Umbilical cord (tissue), 2 donors: ENCODE measurements around the gene EPB41L3. TPM values are rescaled to one million over a fixed set of nuclear protein-coding genes. Genes with fewer than 3 reads are reported as not detected.

Experiments
- DNase-seq: peaks from one replicate; pipeline ENCODE4 v3.0.0-alpha.2; 2015; ENCODE audit warnings: low spot score
- total RNA-seq: library from RNA; depleted of rRNA; stranded (reverse); fragments of >200 nt; gene quantifications from one replicate; pipeline ENCODE4 v1.2.3, GENCODE V29; 2014; ENCODE audit warnings: low replicate concordance; ENCODE audit not compliant: insufficient read depth

The EPB41L3 gene
- 68.9 TPM for total RNA-seq

GRCh38 chr18:5543773-5544389 lies at the start of gene EPB41L3:
EPB41L3 (minus strand) TSS chr18:5543997; CDS start chr18:5489183, 54,814 bp downstream.
- peak; percentile 58 for DNase-seq

GRCh38 chr18:5588529-5588928 lies 44.7 kb upstream of the EPB41L3 start:
- DNase-seq = no peak

- no peak for DNase-seq
Observed at GRCh38 chr18:5585653-5586052, 41.9 kb upstream of the EPB41L3 start.

GRCh38 chr18:5584746-5585417 lies 41.1 kb upstream of the EPB41L3 start:
- DNase-seq = peak; percentile 59

- DNase-seq = peak; percentile 54
Observed at GRCh38 chr18:5582849-5583681, 39.3 kb upstream of the EPB41L3 start.

- DNase-seq = peak; percentile 77
Observed at GRCh38 chr18:5582076-5582475, 38.3 kb upstream of the EPB41L3 start.

GRCh38 chr18:5574843-5575242 lies 31.0 kb upstream of the EPB41L3 start:
- no peak for DNase-seq

GRCh38 chr18:5571666-5572065 lies 27.9 kb upstream of the EPB41L3 start:
- DNase-seq = no peak

- peak; percentile 38 for DNase-seq
Observed at GRCh38 chr18:5570613-5571012, 26.8 kb upstream of the EPB41L3 start.

GRCh38 chr18:5568416-5568815 lies 24.6 kb upstream of the EPB41L3 start:
- no peak for DNase-seq

- no peak for DNase-seq
Observed at GRCh38 chr18:5558851-5559250, 15.1 kb upstream of the EPB41L3 start.

- DNase-seq = no peak
Observed at GRCh38 chr18:5556310-5556974, 12.6 kb upstream of the EPB41L3 start.

- DNase-seq = no peak
Observed at GRCh38 chr18:5554629-5555028, 10.8 kb upstream of the EPB41L3 start.

GRCh38 chr18:5546660-5547059 lies 2.9 kb upstream of the EPB41L3 start:
- peak; percentile 77 for DNase-seq

- peak; percentile 18 for DNase-seq
Observed at GRCh38 chr18:5543036-5543680, 639 bp downstream of the EPB41L3 start.

GRCh38 chr18:5542515-5543035 lies 1.2 kb downstream of the EPB41L3 start:
- peak; percentile 45 for DNase-seq

- DNase-seq = no peak
Observed at GRCh38 chr18:5541644-5542043, 2.2 kb downstream of the EPB41L3 start.

- DNase-seq = no peak
Observed at GRCh38 chr18:5539391-5539790, 4.4 kb downstream of the EPB41L3 start.

- DNase-seq = no peak
Observed at GRCh38 chr18:5538544-5538943, 5.3 kb downstream of the EPB41L3 start.

GRCh38 chr18:5537860-5538259 lies 5.9 kb downstream of the EPB41L3 start:
- no peak for DNase-seq

- DNase-seq = no peak
Observed at GRCh38 chr18:5534845-5535244, 9.0 kb downstream of the EPB41L3 start.
